NCI-H2081 (cell line): ENCODE measurements around the gene CKB.
A peak's percentile ranks its signal among the peaks of the same experiment; 100 is the strongest.

Experiments used
- DNase-seq, 2 experiments: peaks; one replicate each; lab custom pipeline; 2025; lab: John Stamatoyannopoulos, UW

Gene CKB

GRCh38 chr14:103522649-103523574 is at the start of gene CKB:
Gene CKB (minus strand): TSS chr14:103522830. CDS start chr14:103522493, 337 bp downstream.
- peak; percentile 86 to 90 for DNase-seq

DNA sequence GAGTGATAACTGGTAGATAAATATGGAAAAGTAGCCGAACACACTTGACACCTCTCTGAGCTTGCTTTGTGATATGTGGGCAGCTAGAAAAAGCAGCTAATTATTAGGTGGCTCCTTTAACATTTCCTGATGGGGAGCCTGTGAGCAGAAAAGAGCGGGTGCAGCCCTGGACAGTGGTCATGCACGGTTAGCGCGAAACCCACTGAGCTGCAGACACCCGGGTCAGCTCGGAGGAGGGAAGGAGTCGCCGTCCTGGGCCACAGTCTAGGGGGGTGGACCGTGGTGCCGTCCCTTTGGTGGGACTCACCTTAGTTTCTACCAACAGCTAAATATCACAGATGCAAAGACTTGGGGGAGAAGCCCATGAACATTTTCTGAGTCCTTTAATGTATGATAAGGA is 46.8 kb upstream of the CKB start:
- no peak for DNase-seq

DNA sequence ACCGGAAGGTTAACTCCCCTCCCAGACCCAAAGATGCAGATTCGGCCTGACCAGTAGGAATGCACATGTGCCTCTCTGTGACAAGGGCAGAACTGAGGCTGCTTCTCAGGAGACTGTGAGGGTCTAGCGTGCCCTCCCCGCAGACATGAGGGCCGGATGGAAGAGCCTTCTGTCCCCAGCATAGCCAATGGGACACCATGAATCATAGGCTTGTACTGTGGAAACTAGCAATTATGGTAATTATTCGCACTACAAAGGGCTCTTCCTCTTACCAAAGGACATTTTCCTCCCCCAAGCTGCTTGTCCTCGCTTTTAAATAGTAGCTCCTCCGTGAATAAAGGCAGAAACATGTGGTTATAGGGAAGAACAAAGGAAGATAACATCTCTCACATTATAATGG is 46.3 kb upstream of the CKB start:
- DNase-seq: peak; percentile 90 to 96

- DNase-seq: peak in 1 of 2 experiments; percentile 41
These were observed 41.3 kb upstream of the CKB start for GRCh38 chr14:103563844-103564505.

DNA sequence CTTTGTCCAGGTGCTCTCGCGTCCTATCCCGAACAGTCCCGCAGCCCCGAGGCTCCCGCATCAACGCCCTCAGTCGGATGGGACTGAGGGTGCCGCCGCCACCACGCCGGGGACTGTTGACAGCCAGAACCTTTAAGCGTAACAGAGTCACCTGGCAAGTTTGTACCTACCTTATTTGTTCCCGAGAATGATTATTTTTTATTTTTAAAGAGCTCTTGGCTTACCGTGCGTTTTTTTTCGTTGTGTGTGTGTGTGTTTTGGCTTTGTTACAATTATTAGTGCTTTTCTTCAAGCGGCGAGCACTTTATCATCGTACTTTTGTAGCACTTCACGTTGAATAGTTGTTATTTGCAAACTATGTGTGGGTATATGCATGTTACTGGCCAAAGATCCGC is 40.6 kb upstream of the CKB start:
- no peak for DNase-seq

DNA sequence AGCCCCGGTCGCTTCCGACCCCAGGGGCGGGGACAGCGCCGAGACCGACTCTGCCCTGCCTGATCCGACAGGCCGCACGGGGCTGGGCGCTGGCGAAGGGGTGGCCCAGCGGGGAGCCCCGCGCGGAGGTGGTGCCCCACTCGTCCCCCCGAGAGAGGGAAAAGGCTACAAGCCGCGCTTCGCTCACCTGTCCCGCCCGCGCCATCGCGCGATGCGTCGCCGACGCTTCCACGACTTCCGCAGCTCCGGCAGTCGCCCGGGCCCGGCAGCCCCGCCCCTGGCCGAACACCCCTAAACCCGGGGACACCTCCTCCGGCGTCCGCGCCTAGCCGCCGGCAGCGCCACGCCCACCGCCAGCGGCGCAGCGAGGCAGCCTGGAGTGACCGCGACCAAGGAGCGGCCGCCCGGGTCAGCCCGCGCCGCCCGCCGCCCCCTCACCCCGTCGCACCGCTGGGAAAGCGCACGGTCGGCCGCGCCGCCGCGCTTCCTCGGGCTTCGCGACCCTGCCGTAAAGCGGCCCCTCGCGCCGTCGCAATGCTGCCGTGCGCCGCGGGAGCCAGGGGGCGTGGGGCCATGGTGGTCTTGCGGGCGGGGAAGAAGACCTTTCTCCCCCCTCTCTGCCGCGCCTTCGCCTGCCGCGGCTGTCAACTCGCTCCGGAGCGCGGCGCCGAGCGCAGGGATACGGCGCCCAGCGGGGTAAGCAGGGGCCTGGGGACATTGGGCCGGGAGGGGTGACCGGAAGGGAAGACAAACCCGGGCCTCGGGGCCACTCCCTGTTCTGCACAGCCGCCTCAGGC is 40.0 kb upstream of the CKB start, which contains the start of the genes BAG5 and COA8:
Gene BAG5 (minus strand): TSS at position 229 of the 797 bp plus-strand sequence. CDS start 1,493 bp downstream, outside the sequence.
Gene COA8 (plus strand): TSS at position 532 of the 797 bp plus-strand sequence. CDS start 42 bp downstream, at position 574.
- peak; percentile 83 to 93 for DNase-seq

GRCh38 chr14:103562179-103562428 is 39.5 kb upstream of the CKB start:
- DNase-seq: peak in 1 of 2 experiments; percentile 62

GRCh38 chr14:103561381-103562178 is 39.0 kb upstream of the CKB start:
- DNase-seq: peak in 1 of 2 experiments; percentile 31

- DNase-seq: no peak
These were observed 38.1 kb upstream of the CKB start for GRCh38 chr14:103560691-103561090.

GRCh38 chr14:103559766-103560165 is 37.1 kb upstream of the CKB start:
- DNase-seq: no peak

GRCh38 chr14:103558071-103558882 is 35.6 kb upstream of the CKB start:
- DNase-seq: no peak

- peak in 1 of 2 experiments; percentile 52 for DNase-seq
These were observed 34.5 kb upstream of the CKB start for GRCh38 chr14:103556946-103557758.

GRCh38 chr14:103555559-103556337 is 33.1 kb upstream of the CKB start:
- DNase-seq: no peak

DNA sequence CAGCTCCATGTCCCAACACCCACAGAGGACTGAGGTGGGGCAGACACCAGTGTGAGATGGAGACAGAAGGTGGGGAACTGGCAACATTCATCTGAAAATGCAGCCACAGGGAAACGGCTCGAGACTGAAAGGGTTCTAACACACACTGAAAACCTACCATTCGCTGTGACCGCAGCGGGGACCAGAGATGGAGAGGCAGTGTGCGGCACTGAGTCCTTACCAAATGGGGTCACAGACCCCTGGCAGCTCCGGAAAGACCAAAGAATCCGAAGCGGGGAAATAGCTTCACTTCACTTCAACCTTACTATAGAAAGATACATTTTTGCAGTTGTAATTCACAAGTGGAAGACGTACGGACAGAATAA is 30.2 kb upstream of the CKB start:
- DNase-seq: no peak

DNA sequence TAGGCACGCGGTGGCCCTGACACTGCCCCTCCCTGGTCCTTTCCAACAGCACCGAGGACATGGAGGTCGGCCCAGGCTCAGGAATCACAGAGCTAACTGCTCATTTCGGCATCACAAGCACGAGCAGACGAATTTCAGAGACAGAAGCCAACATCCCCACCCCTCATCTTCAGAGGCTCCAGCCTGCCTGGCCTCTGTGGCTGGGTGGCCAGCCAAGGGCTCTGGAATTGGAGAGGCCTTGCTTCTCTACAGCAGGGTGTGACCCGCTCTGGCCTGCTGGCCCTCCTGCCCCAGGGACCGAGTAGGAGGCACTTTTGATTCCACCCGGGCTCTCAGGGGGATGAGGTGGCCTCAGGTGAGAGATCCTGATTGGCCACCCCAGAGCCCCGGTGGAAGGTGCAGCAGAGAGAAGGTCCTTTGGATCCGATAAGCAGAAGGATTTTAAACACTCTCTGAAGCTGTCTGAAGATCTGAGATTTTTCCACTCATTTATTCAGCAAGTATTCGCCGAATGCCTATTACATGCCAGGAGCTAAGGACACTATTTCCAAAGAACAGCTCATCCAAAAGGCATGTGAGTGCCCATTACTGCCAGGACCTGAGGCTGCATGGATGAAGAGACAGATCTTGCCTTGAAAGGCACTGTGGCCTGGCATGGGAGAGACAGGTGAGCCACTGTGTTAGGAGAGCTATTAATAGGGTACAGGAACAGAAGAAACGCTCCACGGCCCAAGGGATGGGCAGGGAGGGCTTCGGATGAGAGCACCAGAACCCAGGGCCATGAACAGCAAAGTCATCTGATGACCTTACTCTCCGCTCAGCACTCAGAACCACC is 29.6 kb upstream of the CKB start:
- no peak for DNase-seq

DNA sequence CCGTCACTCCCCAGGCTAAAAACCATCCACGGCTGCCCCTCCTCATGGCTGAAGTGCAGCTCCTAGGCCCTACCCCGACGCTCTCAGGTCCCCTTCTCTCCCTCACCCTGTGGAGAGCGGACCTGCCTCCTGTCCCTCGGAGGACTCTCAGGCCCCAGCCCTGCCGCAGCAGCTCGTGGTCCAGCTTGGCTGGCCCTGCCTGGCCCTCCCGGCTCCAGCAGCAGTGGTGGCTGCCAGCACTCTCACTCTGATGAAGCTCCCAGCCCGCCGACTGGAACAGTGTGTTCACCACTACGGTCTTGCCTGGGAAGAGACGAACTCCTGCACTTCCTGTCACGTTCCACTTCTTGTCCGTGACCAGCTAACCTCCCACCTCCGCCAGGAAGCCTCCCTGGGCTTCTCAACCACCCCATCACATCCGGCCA is 28.7 kb upstream of the CKB start:
- DNase-seq: no peak

DNA sequence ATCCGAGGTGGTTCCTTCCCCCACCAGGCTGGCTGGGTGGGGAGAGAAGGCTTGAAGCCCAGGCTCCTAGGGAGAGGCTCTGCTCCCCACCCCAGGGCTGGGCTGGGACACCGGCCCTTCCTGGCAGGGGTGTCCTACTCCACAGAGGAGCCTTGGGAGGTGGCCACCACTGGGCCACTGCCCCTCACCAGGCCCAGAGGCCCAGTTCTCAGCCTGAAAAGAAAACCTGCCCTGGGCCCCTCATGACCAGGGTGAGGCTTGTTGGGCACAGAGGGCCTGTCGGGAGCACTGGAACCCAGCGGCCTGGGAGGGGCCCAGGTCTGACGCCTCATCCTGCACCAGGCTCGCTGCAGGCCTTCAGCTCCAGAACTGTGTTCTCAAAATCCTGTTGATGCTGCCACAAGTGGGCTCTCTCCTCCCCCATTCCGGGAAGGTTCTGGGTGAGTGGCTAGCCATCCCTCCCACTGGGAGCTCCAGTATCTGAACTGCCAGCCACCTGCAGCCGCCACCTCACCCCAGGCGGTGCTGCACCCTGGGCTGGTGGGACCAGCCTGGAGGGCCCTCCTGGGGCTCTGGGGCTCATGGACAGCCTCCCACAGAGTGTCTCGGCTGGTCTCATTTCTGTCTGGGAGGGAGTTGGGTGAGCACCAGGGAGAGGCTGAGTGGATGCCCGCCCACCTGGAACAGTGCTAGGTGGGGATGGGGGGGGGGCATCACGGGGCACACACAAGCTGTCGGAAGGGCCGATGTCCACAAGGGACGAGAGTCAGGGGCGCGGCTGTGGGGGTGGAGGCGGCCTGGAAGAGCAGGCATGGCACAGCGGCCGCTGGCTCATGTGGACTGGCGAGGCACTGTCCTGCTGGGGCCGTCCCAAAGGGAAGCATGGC is 28.1 kb upstream of the CKB start:
- no peak for DNase-seq
